GM18498 (cell line): ENCODE results near the gene THPO.
A peak's percentile ranks its signal among the peaks of the same experiment; 100 is the strongest.

ENCODE experiments used
- ATAC-seq: cut with Tn5 transposase; IDR thresholded peaks from one replicate; pipeline ENCODE4 v1.9.1; 2021; ENCODE audit warnings: mild to moderate bottlenecking, moderate library complexity; ENCODE audit not compliant: unreplicated experiment

Gene THPO

GRCh38 chr3:184368116-184368515 is 9.9 kb downstream of the THPO start:
- ATAC-seq, result no peak

- no peak for ATAC-seq
Observed at GRCh38 chr3:184366619-184367289, 11.3 kb downstream of the THPO start.

- peak; percentile 82 for ATAC-seq
Observed at GRCh38 chr3:184362668-184363546, 15.1 kb downstream of the THPO start.

- peak; percentile 6 for ATAC-seq
Observed at GRCh38 chr3:184361932-184362667, 15.9 kb downstream of the THPO start.

GRCh38 chr3:184361532-184361931 is 16.5 kb downstream of the THPO start, which contains the start of the genes CLCN2 and POLR2H:
CLCN2 (minus strand) TSS chr3:184361605; CDS start chr3:184361479, 126 bp downstream.
POLR2H (plus strand) TSS chr3:184361710; CDS start chr3:184363493, 1,783 bp downstream.
- peak; percentile 47 for ATAC-seq

GRCh38 chr3:184360929-184361531 is 17.0 kb downstream of the THPO start:
- peak; percentile 4 for ATAC-seq

- ATAC-seq, result no peak
Observed at GRCh38 chr3:184360070-184360928, 17.7 kb downstream of the THPO start.

- no peak for ATAC-seq
Observed at GRCh38 chr3:184359610-184360009, 18.4 kb downstream of the THPO start.

- no peak for ATAC-seq
Observed at GRCh38 chr3:184358921-184359350, 19.1 kb downstream of the THPO start.

GRCh38 chr3:184358124-184358767 is 19.8 kb downstream of the THPO start:
- ATAC-seq, result no peak

GRCh38 chr3:184357248-184358123 is 20.5 kb downstream of the THPO start:
- ATAC-seq, result no peak

GRCh38 chr3:184355261-184356040 is 22.6 kb downstream of the THPO start:
- no peak for ATAC-seq

- no peak for ATAC-seq
Observed at GRCh38 chr3:184354754-184355153, 23.3 kb downstream of the THPO start.

- ATAC-seq, result no peak
Observed at GRCh38 chr3:184354121-184354728, 23.8 kb downstream of the THPO start.

- no peak for ATAC-seq
Observed at GRCh38 chr3:184353546-184353941, 24.5 kb downstream of the THPO start.

- ATAC-seq, result no peak
Observed at GRCh38 chr3:184352897-184353545, 25.0 kb downstream of the THPO start.
